Fibroblast of pulmonary artery (primary cell): Measurements from ENCODE around the gene DGKB.

ENCODE experiments used
- DNase-seq: peaks from one replicate; pipeline ENCODE4 v3.0.0-alpha.2; 2010; ENCODE audit warnings: low read depth
- H3K4me3 ChIP-seq: replicated peaks from 2 replicates; pipeline ENCODE4 v1.5.1; 2011; ENCODE audit warnings: low read depth, mild to moderate bottlenecking, control low read depth, low read length, moderate library complexity
- CTCF ChIP-seq: IDR thresholded peaks from 2 replicates; pipeline ENCODE4 v1.5.1; 2011; ENCODE audit warnings: mild to moderate bottlenecking, control low read depth, low read length, inconsistent platforms; ENCODE audit errors: missing control alignments

The DGKB gene

GRCh38 chr7:14690075-14690474 lies 212.5 kb downstream of the DGKB start:
- no peak overlapping the region for H3K4me3 ChIP-seq
- DNase-seq = no peak
- no peak for TF ChIP-seq CTCF

GRCh38 chr7:14688208-14688607 lies 214.3 kb downstream of the DGKB start:
- no peak for TF ChIP-seq CTCF
- H3K4me3 ChIP-seq = no peak overlapping the region
- no peak for DNase-seq

GRCh38 chr7:14687777-14688176 lies 214.8 kb downstream of the DGKB start:
- no peak for TF ChIP-seq CTCF
- DNase-seq = peak; percentile 29
- H3K4me3 ChIP-seq = no peak overlapping the region

GRCh38 chr7:14687241-14687640 lies 215.3 kb downstream of the DGKB start:
- no peak overlapping the region for H3K4me3 ChIP-seq
- DNase-seq = no peak
- no peak for TF ChIP-seq CTCF

- TF ChIP-seq CTCF = no peak
- H3K4me3 ChIP-seq = no peak overlapping the region
- no peak for DNase-seq
Measured at GRCh38 chr7:14685167-14685566, 217.4 kb downstream of the DGKB start.

- no peak overlapping the region for H3K4me3 ChIP-seq
- no peak for TF ChIP-seq CTCF
- DNase-seq = no peak
Measured at GRCh38 chr7:14682910-14683465, 219.6 kb downstream of the DGKB start.

GRCh38 chr7:14676896-14677295 lies 225.7 kb downstream of the DGKB start:
- DNase-seq = no peak
- no peak overlapping the region for H3K4me3 ChIP-seq
- TF ChIP-seq CTCF = no peak
